Measurements from ENCODE around the gene ALDOB.

The ALDOB gene

GRCh38 chr9:101435601-101436079 lies at the start of gene ALDOB:
TSS of gene ALDOB (minus strand) at chr9:101435774. CDS start at chr9:101430887, 4,887 bp downstream.
- H3K27ac Mint-ChIP-seq = no peak within 1 kb of the TSS
- H3K36me3 Mint-ChIP-seq (ENCODE audit: low read depth) = no peaks in the 10 kb centered on the region
- peaks cover 18% of the 10 kb centered on the region for H3K27me3 Mint-ChIP-seq
- no peaks in the 10 kb centered on the region for H3K4me1 Mint-ChIP-seq
- ATAC-seq (no peak), DNase-seq (no peak)
- no peak within 1 kb of the TSS for H3K4me3 Mint-ChIP-seq
- no peaks in the 10 kb centered on the region for H3K9me3 Mint-ChIP-seq

DNA sequence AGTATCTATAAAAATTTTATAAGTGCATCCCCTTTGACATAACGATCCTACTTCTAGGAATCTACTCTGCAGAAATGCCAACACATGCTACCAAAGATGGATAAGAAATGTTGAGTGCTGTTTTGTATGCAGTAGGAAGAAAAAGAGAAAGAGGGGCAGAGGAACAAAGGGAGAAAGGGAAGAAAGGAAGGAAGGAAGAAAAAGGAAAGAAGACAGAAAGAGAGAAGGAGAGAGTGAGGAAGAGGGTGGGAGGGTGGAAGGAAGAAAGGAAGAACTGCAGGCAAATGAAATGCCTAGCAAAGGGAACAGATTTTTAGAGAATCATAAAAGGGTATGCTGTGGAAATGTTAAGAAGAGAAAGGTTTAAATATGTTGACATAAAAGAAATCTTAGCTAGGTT lies 48.5 kb upstream of the ALDOB start:
- H3K27me3 Mint-ChIP-seq = peaks cover 52% of the 10 kb centered on the region
- no peak overlapping the region for H3K4me3 Mint-ChIP-seq

GRCh38 chr9:101481261-101481660 lies 45.7 kb upstream of the ALDOB start:
- Mint-ChIP-seq H3K36me3 (ENCODE audit: low read depth) (no peaks in the 10 kb centered on the region), H3K27ac (no peak overlapping the region), H3K27me3 (peaks cover 39% of the 10 kb centered on the region), H3K4me1 (no peaks in the 10 kb centered on the region), H3K9me3 (no peaks in the 10 kb centered on the region), H3K4me3 (no peak overlapping the region)
- DNase-seq (no peak), ATAC-seq (no peak)

More for the DNA sequence above, 48.5 kb upstream of the ALDOB start:
- no peaks in the 10 kb centered on the region for H3K9me3 Mint-ChIP-seq
- H3K36me3 Mint-ChIP-seq (ENCODE audit: low read depth) = no peaks in the 10 kb centered on the region
- DNase-seq (no peak), ATAC-seq (no peak)
- H3K4me1 Mint-ChIP-seq = peaks cover 6% of the 10 kb centered on the region
- H3K27ac Mint-ChIP-seq = no peak overlapping the region

DNA sequence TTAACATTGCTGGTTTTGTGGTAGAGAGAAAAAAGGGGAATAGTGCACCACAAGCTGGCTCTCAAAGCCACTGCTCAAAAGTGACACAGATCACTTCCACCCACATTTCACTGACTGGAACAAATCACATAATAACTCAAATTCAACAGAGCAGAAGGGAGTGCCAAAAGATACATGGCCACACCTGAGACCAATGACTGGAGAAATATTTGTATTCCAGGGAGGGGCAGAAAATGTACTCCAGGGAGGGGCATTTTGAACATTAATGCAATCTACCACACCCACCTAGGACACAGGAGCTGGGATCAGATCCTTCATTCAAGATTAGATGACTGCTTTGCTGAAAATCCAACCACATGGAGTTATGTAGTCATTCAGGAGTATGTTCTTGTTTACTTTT lies 44.8 kb upstream of the ALDOB start:
- DNase-seq (no peak), ATAC-seq (no peak)
- H3K36me3 Mint-ChIP-seq (ENCODE audit: low read depth) = no peaks in the 10 kb centered on the region
- H3K27ac Mint-ChIP-seq = no peak overlapping the region
- H3K9me3 Mint-ChIP-seq = no peaks in the 10 kb centered on the region
- peaks cover 33% of the 10 kb centered on the region for H3K27me3 Mint-ChIP-seq
- H3K4me1 Mint-ChIP-seq = no peaks in the 10 kb centered on the region
- no peak overlapping the region for H3K4me3 Mint-ChIP-seq

DNA sequence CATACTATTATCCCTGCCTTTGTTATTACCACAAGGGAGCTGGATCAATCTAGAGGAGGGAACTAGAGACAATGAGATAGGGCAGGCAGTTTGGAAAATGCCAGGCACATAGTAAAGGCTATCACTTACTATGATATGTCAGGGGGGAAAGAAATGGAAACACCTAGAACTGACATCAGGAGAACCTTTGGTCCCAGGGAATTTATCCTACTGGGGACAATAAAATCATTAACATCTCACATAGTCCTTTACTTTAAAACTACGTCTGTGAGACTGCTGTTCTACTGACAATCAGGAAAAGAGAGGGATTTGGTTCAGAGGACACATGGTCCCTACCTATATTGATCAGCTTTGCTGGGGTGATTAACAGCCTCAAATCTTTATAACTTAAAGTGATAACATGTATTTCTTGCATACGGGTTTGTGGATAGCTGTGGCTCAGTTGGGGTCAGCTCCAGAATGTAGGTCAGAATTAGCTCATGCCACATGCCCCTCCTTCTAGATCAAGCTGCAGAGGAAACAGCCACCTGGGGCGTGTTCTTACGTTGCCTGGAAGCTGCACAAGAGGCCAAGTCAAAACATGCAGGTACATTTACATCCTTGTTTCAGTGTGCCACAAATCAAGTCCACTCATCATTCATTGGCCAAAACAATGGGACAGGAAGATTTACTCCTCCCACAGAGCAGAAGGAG lies 43.9 kb upstream of the ALDOB start:
- no peak overlapping the region for H3K4me3 Mint-ChIP-seq
- H3K4me1 Mint-ChIP-seq = no peaks in the 10 kb centered on the region
- peaks cover 27% of the 10 kb centered on the region for H3K27me3 Mint-ChIP-seq
- no peaks in the 10 kb centered on the region for H3K36me3 Mint-ChIP-seq (ENCODE audit: low read depth)
- H3K27ac Mint-ChIP-seq = no peak overlapping the region
- H3K9me3 Mint-ChIP-seq = no peaks in the 10 kb centered on the region
- ATAC-seq = no peak
- DNase-seq = no peak

- Mint-ChIP-seq H3K9me3 (no peaks in the 10 kb centered on the region), H3K27me3 (peaks cover 23% of the 10 kb centered on the region), H3K36me3 (ENCODE audit: low read depth) (no peaks in the 10 kb centered on the region), H3K4me3 (no peak overlapping the region), H3K27ac (no peak overlapping the region), H3K4me1 (no peaks in the 10 kb centered on the region)
- DNase-seq (no peak), ATAC-seq (no peak)
Measured at GRCh38 chr9:101478906-101479305, 43.3 kb upstream of the ALDOB start.

DNA sequence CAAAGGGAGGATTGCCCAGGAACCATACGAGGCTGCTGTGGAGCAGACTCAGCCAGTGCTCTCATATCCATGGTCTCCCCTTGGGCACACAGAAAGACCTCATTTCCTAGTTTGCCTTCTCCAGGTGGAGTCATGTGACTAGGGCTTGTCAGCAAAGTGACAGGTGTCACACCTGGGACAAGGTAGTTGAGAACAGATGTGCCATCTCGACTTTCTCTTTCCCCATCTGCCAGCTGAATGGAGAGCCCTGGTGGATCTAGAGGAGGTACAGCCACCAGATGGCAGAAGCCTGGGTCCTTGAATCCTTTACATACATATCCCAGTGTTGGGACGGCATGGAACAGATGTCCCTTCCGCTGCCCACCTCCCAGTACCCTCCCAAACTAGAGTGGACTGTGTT lies 42.9 kb upstream of the ALDOB start:
- H3K9me3 Mint-ChIP-seq = no peaks in the 10 kb centered on the region
- no peaks in the 10 kb centered on the region for H3K36me3 Mint-ChIP-seq (ENCODE audit: low read depth)
- DNase-seq (no peak), ATAC-seq (no peak)
- no peak overlapping the region for H3K4me3 Mint-ChIP-seq
- H3K27me3 Mint-ChIP-seq = peaks cover 23% of the 10 kb centered on the region
- no peaks in the 10 kb centered on the region for H3K4me1 Mint-ChIP-seq
- no peak overlapping the region for H3K27ac Mint-ChIP-seq

GRCh38 chr9:101477736-101478135 lies 42.2 kb upstream of the ALDOB start:
- Mint-ChIP-seq H3K4me1 (no peaks in the 10 kb centered on the region), H3K4me3 (no peak overlapping the region), H3K27me3 (peaks cover 20% of the 10 kb centered on the region), H3K36me3 (ENCODE audit: low read depth) (no peaks in the 10 kb centered on the region), H3K27ac (no peak overlapping the region), H3K9me3 (no peaks in the 10 kb centered on the region)
- ATAC-seq = no peak
- no peak for DNase-seq

GRCh38 chr9:101477214-101477613 lies 41.6 kb upstream of the ALDOB start:
- Mint-ChIP-seq H3K27ac (no peak overlapping the region), H3K9me3 (no peaks in the 10 kb centered on the region), H3K4me3 (no peak overlapping the region), H3K27me3 (peaks cover 21% of the 10 kb centered on the region), H3K4me1 (no peaks in the 10 kb centered on the region), H3K36me3 (ENCODE audit: low read depth) (no peaks in the 10 kb centered on the region)
- DNase-seq (no peak), ATAC-seq (no peak)

DNA sequence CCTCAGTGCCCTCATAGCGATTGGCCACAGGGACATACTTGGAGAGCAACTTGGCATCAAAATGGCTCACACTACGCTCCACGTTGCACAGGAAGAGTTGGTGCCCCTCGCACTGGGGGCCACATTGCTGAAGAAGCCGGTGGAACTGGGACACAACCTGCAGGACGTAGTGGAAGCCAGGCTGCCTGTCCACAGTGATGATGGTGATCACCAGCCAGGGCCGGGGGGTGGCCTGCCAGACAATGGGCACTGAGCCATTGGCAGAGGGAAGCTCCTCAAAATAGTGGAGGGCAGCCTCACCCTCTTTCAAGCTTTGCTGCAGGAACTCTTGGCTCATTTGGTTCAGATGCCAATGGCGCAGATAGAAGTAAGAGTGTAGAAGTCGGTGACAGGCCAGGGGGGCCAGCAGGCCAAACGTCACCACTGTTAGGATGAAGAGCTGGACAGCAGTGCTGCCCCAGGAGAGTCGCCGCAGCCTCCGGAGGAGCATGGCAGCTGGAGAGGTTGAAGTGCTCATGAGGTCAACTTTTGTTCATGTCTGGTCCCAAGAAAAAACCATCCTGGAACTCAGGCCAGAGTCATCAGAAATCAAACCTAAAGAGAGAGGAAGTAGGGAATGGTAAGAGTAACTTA lies 41.1 kb upstream of the ALDOB start:
- no peaks in the 10 kb centered on the region for H3K4me1 Mint-ChIP-seq
- ATAC-seq = no peak
- no peak overlapping the region for H3K27ac Mint-ChIP-seq
- H3K36me3 Mint-ChIP-seq (ENCODE audit: low read depth) = no peaks in the 10 kb centered on the region
- peaks cover 24% of the 10 kb centered on the region for H3K27me3 Mint-ChIP-seq
- no peak for DNase-seq
- H3K4me3 Mint-ChIP-seq = no peak overlapping the region
- H3K9me3 Mint-ChIP-seq = no peaks in the 10 kb centered on the region

GRCh38 chr9:101472891-101473290 lies 37.3 kb upstream of the ALDOB start:
- H3K27ac Mint-ChIP-seq = no peak overlapping the region
- H3K4me1 Mint-ChIP-seq = no peaks in the 10 kb centered on the region
- no peak for ATAC-seq
- H3K36me3 Mint-ChIP-seq (ENCODE audit: low read depth) = no peaks in the 10 kb centered on the region
- no peaks in the 10 kb centered on the region for H3K9me3 Mint-ChIP-seq
- DNase-seq = no peak
- H3K4me3 Mint-ChIP-seq = no peak overlapping the region
- H3K27me3 Mint-ChIP-seq = peaks cover 30% of the 10 kb centered on the region

DNA sequence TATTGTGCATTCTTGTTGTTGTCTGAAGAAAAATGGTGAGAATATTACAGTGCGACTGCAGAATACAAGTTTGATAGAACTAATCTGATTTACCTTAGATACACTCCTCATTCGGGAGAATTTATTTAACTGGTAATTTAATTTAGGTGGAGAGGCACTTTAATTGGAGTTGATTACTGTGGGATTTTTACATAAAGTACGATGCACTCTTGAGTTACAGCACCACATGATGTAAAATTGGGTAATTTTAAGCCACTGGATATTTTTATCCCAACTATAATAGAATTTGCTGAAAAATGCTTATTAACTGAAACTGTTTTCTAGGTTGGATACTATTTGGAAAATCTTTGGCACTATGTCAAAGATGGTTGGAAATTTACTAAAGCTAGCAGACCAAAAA lies 35.4 kb upstream of the ALDOB start:
- DNase-seq (no peak), ATAC-seq (no peak)
- Mint-ChIP-seq H3K36me3 (ENCODE audit: low read depth) (no peaks in the 10 kb centered on the region), H3K4me3 (no peak overlapping the region), H3K4me1 (peaks cover under 1% of the 10 kb centered on the region), H3K9me3 (no peaks in the 10 kb centered on the region), H3K27me3 (peaks cover 33% of the 10 kb centered on the region), H3K27ac (no peak overlapping the region)

DNA sequence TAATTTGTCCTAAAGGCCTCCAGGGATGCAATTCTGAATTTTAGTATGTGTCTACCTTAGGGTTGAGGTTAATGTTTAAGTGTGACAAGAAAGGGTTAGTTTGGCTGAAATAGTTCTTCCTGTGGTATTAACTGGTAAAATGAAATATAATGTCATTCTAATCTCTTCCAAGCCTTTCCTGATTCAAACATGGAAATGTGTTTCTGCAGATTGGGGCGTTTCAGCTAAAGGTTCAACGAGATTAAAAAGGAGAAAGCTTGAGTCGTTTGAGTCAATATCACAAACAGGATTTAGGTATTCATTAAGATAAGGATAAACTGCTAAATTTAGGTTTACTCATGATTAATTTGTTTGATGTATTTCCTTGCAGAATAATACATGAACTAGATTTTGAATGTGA lies 34.4 kb upstream of the ALDOB start:
- Mint-ChIP-seq H3K27ac (no peak overlapping the region), H3K27me3 (peaks cover 37% of the 10 kb centered on the region), H3K4me1 (peaks cover 3% of the 10 kb centered on the region), H3K9me3 (no peaks in the 10 kb centered on the region), H3K36me3 (ENCODE audit: low read depth) (no peaks in the 10 kb centered on the region), H3K4me3 (no peak overlapping the region)
- no peak for DNase-seq
- ATAC-seq = no peak

DNA sequence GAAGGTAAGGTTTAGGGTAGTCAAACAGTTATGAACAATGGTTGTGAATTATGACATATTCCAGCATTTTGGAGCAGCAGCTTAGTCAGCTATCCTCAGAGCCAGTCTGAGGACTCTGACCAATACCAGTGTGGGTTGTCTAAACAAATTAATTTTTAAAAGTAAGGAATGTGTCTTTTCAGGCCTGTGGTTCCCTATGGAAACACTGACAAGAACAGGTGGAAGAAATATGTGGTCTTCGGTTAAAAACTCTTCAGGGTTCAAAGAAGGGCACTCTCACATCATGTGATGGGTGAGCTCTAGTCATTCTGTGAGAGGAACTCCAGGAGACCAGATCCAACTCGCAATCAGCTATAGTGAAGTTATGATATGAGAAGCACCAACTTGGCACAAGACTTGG lies 33.5 kb upstream of the ALDOB start:
- ATAC-seq (no peak), DNase-seq (no peak)
- peaks cover 3% of the 10 kb centered on the region for H3K4me1 Mint-ChIP-seq
- no peaks in the 10 kb centered on the region for H3K9me3 Mint-ChIP-seq
- H3K36me3 Mint-ChIP-seq (ENCODE audit: low read depth) = no peaks in the 10 kb centered on the region
- no peak overlapping the region for H3K27ac Mint-ChIP-seq
- no peak overlapping the region for H3K4me3 Mint-ChIP-seq
- peaks cover 40% of the 10 kb centered on the region for H3K27me3 Mint-ChIP-seq

GRCh38 chr9:101468116-101468515 lies 32.5 kb upstream of the ALDOB start:
- DNase-seq (no peak), ATAC-seq (no peak)
- no peaks in the 10 kb centered on the region for H3K36me3 Mint-ChIP-seq (ENCODE audit: low read depth)
- H3K4me3 Mint-ChIP-seq = no peak overlapping the region
- H3K27me3 Mint-ChIP-seq = peaks cover 38% of the 10 kb centered on the region
- H3K4me1 Mint-ChIP-seq = peaks cover 3% of the 10 kb centered on the region
- no peaks in the 10 kb centered on the region for H3K9me3 Mint-ChIP-seq
- H3K27ac Mint-ChIP-seq = no peak overlapping the region
